Measurements from ENCODE around the gene NELFCD. TPM values are rescaled to one million over a fixed set of nuclear protein-coding genes. Genes with fewer than 3 reads are reported as not detected.

The NELFCD gene
- total and polyA plus RNA-seq, 10 of the 15 experiments (the other 5 are each of a cell fraction or from before 2014, with no cell fraction given), result 8.9 to 109 (median 82.9) TPM

DNA sequence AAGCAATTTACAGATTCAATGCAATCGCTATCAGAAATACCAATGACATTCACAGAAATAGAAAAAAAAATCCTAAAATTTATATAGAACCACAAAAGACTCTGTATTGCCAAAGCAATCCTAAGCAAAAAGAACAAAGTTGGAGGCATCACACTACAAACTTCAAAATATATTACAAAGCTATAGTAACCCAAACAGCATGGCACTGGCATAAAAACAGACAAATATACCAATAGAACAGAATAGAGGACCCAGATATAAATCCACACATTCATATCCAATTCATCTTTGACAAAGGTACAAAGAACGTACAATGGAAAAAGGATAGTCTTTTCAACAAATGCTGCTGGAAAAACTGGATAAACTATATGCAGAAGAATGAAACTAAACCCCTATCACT lies 11.6 kb upstream of the NELFCD start:
- H2AFZ ChIP-seq (ENCODE audit: control insufficient read depth, low read depth, low read length), result no peak overlapping the region
- H3K9me3 ChIP-seq (replicated peaks; ENCODE audit: control insufficient read depth, insufficient read depth, low read length), result no peaks in the 10 kb centered on the region; the same call in 1 of the 3 replicates
- no peaks in the 10 kb centered on the region for H3K27me3 ChIP-seq (replicated peaks in 1 of 2; ENCODE audit: control insufficient read depth in 2 of 2, insufficient read depth in 2 of 2, low read length in 1 of 2)
- H3K9ac ChIP-seq (ENCODE audit: control insufficient read depth, insufficient read depth, low read length), result no peak overlapping the region
- no peaks in the 10 kb centered on the region for H4K20me1 ChIP-seq (ENCODE audit: control insufficient read depth, insufficient read depth)
- no peak for ATAC-seq
- H3K27ac ChIP-seq (ENCODE audit: control insufficient read depth, insufficient read depth), result no peak overlapping the region
- H3K36me3 ChIP-seq (ENCODE audit: control insufficient read depth in 2 of 2, insufficient read depth in 2 of 2, low read length in 1 of 2), result no peaks in the 10 kb centered on the region
- in situ Hi-C loops (cut with MboI), result no loop called here
- H3K4me3 ChIP-seq, result no peak overlapping the region
- SMC1A ChIA-PET (ENCODE audit: uncharacterized antibody, unreplicated experiment), result no interaction called here
- WGBS (ENCODE audit: insufficient coverage, insufficient replicate concordance, low lambda C conversion rate, missing lambda C conversion rate), result 50% methylated on average over 2 of the region's 2 CpGs
- H3K4me1 ChIP-seq (ENCODE audit: control insufficient read depth, insufficient read depth, low read length), result peaks cover 9% of the 10 kb centered on the region; the same call in 1 of the 2 replicates
- no peak overlapping the region for H3K4me2 ChIP-seq (ENCODE audit: control insufficient read depth, insufficient read depth)
- intact Hi-C loops (cut with micrococcal nuclease; ENCODE audit: unreplicated experiment), result no loop called here
- FAIRE-seq, result no peak
- POLR2A ChIA-PET, result no interaction called here
- no peaks in the 10 kb centered on the region for H3K79me2 ChIP-seq (ENCODE audit: control insufficient read depth, insufficient read depth, low read length)
- no peak for TF ChIP-seq SUZ12 (IDR thresholded peaks at IDR 0.05; ENCODE audit: unreplicated experiment)
- TF ChIP-seq MTA3 (IDR thresholded peaks at IDR 0.05; ENCODE audit: borderline replicate concordance, low read length), result no peak
- no peak for TF ChIP-seq DPF2 (IDR thresholded peaks at IDR 0.05)
- TF ChIP-seq SIX5 (IDR thresholded peaks at IDR 0.05; ENCODE audit: low read depth, low read length, severe bottlenecking), result no peak
- RAD21 ChIA-PET (ENCODE audit: unreplicated experiment), result interaction anchor here (1.6 kb wide), 1 partner anchor 11 kb away, joined by 3 read pairs; no protein-coding TSS in a partner anchor
- BruUV-seq (replicated peaks), result no TSS peak
- CTCF ChIA-PET, result no interaction called here
- DNase-seq (ENCODE audit: low read depth, low spot score), result no peak

DNA sequence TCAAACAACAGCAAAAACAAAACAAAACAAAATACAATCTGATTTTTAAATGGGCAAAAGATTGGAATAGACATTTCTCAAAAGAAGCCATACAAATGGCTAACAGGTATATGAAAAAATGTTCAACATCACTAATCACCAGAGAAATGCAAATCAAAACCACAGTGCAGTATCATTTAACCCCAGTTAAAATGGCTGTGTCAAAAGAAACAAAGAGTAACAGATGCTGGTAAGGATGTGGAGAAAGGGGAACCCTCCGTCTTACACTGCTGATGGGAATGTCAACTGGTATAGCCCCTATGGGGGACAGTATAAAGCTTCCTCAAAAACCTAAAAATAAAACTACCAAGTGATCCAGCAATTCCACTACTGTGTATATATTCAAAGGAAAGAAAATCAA lies 10.9 kb upstream of the NELFCD start:
- Histone ChIP-seq H3K4me1 (ENCODE audit: control insufficient read depth, insufficient read depth, low read length) (peaks cover 9% of the 10 kb centered on the region; the same call in 1 of the 2 replicates), H3K27ac (ENCODE audit: control insufficient read depth, insufficient read depth) (no peak overlapping the region), H3K36me3 (ENCODE audit: control insufficient read depth in 2 of 2, insufficient read depth in 2 of 2, low read length in 1 of 2) (no peaks in the 10 kb centered on the region), H3K4me2 (ENCODE audit: control insufficient read depth, insufficient read depth) (peak overlapping the region; percentile 25; the same call in 1 of the 2 replicates), H3K79me2 (ENCODE audit: control insufficient read depth, insufficient read depth, low read length) (no peaks in the 10 kb centered on the region), H3K9ac (ENCODE audit: control insufficient read depth, insufficient read depth, low read length) (no peak overlapping the region), H3K27me3 (replicated peaks in 1 of 2; ENCODE audit: control insufficient read depth in 2 of 2, insufficient read depth in 2 of 2, low read length in 1 of 2) (no peaks in the 10 kb centered on the region), H4K20me1 (ENCODE audit: control insufficient read depth, insufficient read depth) (no peaks in the 10 kb centered on the region), H2AFZ (ENCODE audit: control insufficient read depth, low read depth, low read length) (no peak overlapping the region), H3K4me3 (no peak overlapping the region), H3K9me3 (replicated peaks; ENCODE audit: control insufficient read depth, insufficient read depth, low read length) (no peaks in the 10 kb centered on the region; the same call in 1 of the 3 replicates)
- FAIRE-seq (peak; percentile 38), ATAC-seq (peak; percentile 79), DNase-seq (ENCODE audit: low read depth, low spot score) (no peak)
- ChIA-PET SMC1A (ENCODE audit: uncharacterized antibody, unreplicated experiment) (interaction anchor here (0.6 kb wide), 1 partner anchor 62 kb away, joined by 3 read pairs; no protein-coding TSS in a partner anchor), POLR2A (no interaction called here), CTCF (no interaction called here), RAD21 (ENCODE audit: unreplicated experiment) (interaction anchor here (1.6 kb wide), 1 partner anchor 10 kb away, joined by 3 read pairs; no protein-coding TSS in a partner anchor)
- 0% methylated on average over 1 of the region's 1 CpG for WGBS (ENCODE audit: insufficient coverage, insufficient replicate concordance, low lambda C conversion rate, missing lambda C conversion rate)
- no TSS peak for BruUV-seq (replicated peaks)
- in situ Hi-C loops (cut with MboI), result no loop called here
- TF ChIP-seq RBBP5 (conservative IDR thresholded peaks at IDR 0.05) (no peak), RUNX3 (IDR thresholded peaks at IDR 0.05; ENCODE audit: low read length) (peak; percentile 57; the same call in 1 of the 2 replicates), POU2F2 (IDR thresholded peaks at IDR 0.05; ENCODE audit: borderline replicate concordance, low read depth, low read length) (peak; percentile 73; the same call in 1 of the 3 replicates), YY1 (IDR thresholded peaks at IDR 0.05; ENCODE audit: low read depth, low read length) (0 out of 2 replicates have a peak, but pooled peaks have one; percentile 12), SPI1 (IDR thresholded peaks at IDR 0.05; ENCODE audit: borderline replicate concordance, insufficient read depth, low read depth, low read length) (peak; percentile 48)
- intact Hi-C loops (cut with micrococcal nuclease; ENCODE audit: unreplicated experiment), result no loop called here
